GM18511 (cell line): ENCODE data around the gene PLS1.
"Not testable (repeated sequence)": the region's sequence is repeated elsewhere in the genome, so short reads cannot be mapped to it uniquely, and the experiment has no call there.

Experiments
- ATAC-seq: cut with Tn5 transposase; IDR thresholded peaks from one replicate; pipeline ENCODE4 v1.9.1; 2021; ENCODE audit warnings: mild to moderate bottlenecking, moderate library complexity; ENCODE audit not compliant: unreplicated experiment

The PLS1 gene

DNA sequence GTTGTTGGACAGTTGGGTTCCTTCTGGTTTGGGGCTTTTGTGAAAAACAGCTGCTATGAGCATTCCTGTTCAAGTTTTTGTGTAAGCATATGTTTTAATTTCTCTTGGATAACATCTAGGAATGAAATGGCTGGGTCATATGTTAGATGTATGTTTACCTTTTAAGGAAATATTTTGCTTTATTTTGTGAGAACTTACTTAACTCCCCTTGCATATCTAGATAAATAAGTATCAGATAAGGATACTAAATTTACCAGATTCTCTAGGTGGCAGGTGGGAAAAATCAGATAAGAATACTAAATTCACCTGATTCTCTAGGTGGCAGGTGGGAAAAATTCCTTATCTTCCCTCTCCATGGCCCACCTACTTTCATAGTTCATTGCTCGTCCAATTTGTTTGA, 1.1 kb upstream of the PLS1 start:
- no peak for ATAC-seq

- no peak for ATAC-seq
Measured at GRCh38 chr3:142595581-142595950, 627 bp upstream of the PLS1 start.

GRCh38 chr3:142596726-142597088, 514 bp downstream of the PLS1 start:
- ATAC-seq = no peak

GRCh38 chr3:142597906-142598305, 1.7 kb downstream of the PLS1 start:
- ATAC-seq = no peak

GRCh38 chr3:142601713-142602112, 5.5 kb downstream of the PLS1 start:
- no peak for ATAC-seq

GRCh38 chr3:142602619-142603385, 6.6 kb downstream of the PLS1 start:
- ATAC-seq = no peak

DNA sequence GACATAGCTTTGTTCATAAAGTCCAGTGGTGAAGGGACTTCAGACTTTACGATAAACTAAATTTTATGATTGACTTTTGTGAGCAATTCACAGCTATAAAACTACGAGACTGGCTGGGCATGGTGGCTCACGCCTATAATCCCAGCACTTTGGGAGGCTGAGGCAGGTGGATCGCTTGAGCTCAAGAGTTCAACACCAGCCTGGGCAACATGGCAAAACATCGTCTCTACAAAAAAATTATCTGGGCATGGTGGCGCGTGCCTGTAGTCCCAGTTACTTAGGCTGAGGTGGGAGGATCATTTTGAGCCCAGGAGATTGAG, 7.2 kb downstream of the PLS1 start:
- ATAC-seq = not testable (repeated sequence)

GRCh38 chr3:142604940-142605339, 8.7 kb downstream of the PLS1 start:
- no peak for ATAC-seq

DNA sequence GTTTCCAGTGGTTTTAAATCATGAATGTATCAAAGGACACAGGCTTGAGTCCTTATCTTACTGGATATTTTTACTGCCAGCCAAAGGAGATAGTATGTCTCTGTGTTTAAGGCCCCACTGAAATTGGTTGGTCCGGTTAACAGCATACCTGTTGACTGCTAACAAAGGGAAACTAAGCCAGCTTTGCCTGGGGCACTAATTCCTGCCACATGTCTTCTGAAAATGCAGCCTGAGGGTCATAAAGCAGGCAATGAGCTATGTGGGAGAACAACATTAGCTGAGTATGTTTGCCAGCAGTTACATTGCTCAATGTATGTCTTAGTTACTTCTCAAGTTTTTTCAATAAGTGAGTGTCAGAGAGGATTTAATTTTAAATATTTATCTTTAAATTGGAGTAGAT, 12.4 kb downstream of the PLS1 start:
- ATAC-seq = no peak

GRCh38 chr3:142609136-142609535, 12.9 kb downstream of the PLS1 start:
- ATAC-seq = no peak

GRCh38 chr3:142611206-142611605, 15.0 kb downstream of the PLS1 start:
- ATAC-seq = no peak

- no peak for ATAC-seq
Measured at GRCh38 chr3:142613491-142613890, 17.3 kb downstream of the PLS1 start.

DNA sequence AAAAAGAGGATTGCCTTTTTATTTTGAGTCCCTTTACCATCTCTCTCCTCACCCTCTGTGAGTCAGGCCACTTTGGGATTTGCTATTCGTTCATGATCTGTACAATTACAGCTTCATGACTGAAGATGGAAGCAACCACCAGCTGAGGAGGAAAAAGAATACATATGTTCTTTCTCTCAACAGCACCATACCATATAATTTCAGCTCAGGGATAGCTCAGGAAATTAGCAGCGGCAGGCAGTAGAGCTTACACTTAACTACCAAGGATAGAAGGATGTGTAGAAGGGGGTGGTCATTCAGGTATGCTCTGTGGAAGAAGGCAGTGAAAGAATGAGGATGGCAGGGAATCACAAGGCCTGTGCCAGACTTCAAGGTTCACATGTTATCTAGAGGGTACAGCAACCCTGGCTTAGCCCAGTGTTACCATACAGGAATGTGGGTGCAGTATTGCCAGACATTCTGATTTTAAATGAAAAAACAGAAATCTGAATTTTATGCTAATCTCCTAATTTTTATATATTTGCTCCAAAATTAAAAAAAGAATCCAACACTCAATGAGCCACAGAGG, 17.9 kb downstream of the PLS1 start:
- ATAC-seq = no peak

DNA sequence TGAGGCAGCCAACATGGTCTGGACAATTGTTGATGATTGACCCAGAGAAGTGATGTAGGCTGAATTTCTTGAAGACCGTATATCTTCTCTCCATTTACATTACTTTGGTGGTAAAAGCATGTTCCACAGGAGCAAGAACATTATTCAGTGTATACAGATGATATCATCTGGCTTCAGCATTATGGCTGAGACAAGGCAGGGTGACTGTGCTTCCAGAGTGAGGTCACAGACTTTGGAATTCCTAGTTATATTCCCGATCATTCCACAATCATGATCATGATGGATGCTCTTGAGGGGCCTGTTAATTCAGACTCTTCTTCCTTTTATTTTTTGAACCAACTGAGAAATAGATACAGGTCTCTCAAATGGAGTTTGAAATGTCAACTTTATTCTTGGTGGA, 19.0 kb downstream of the PLS1 start:
- no peak for ATAC-seq

DNA sequence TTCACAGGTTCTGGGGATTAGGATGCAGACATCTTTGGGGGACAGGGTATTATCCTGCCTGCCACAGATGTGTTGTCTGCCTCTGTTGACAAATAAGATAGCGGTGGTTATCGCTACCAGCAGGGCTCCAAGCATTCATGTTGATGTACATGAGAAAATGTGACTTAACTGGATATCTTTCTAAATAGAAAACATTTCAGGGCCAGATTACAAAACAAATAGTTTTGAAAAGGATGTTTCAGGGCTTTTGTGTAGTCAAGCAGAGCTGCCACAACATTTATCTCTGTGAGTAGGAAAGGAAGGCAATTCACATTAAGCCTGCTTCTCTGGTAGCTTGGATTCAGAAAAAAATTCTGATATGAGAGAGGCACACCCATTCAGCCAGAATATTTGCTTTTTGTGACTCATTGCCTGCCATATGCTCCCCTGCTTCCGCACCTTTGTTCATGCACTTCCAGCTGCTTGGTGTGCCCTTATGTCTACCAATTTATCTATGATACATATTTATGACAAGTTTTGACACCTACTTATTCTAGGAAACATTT, 22.8 kb downstream of the PLS1 start:
- ATAC-seq = no peak

- ATAC-seq = no peak
Measured at GRCh38 chr3:142622405-142622804, 26.2 kb downstream of the PLS1 start.

GRCh38 chr3:142623194-142623593, 27.0 kb downstream of the PLS1 start:
- no peak for ATAC-seq

- no peak for ATAC-seq
Measured at GRCh38 chr3:142624341-142625152, 28.4 kb downstream of the PLS1 start.

DNA sequence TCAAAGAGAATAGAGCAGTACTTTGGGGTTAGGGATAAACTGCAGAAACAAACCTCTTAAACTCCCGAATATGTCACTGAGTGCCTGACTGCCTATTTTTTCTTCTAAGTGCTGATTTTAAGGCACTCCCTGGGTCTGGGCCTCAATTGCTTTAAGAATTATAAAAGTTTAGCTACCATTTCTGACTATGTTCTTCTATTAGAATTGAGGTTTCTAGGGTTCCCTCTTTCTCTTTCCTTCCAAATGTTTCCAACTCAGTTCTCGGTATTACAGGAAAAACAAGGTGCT, 28.9 kb downstream of the PLS1 start:
- no peak for ATAC-seq

DNA sequence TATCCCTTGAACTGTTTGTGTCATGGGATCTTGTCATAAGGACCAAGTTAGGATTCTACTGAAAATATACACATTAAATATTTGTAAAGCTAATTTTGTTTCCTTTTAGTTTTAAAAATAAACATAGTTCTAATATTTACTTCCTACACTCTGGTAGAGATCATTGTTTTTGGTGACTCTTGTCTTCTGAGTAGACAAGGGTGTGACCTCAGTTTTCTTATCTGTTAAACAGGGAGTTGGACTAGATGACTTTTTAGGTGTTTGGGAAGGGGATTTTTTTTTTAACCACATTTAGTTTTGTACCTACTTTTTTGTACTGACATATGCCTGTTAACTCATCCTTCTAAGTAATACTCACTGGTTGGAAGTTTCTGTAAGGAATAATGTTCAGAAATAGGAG, 30.8 kb downstream of the PLS1 start:
- no peak for ATAC-seq

DNA sequence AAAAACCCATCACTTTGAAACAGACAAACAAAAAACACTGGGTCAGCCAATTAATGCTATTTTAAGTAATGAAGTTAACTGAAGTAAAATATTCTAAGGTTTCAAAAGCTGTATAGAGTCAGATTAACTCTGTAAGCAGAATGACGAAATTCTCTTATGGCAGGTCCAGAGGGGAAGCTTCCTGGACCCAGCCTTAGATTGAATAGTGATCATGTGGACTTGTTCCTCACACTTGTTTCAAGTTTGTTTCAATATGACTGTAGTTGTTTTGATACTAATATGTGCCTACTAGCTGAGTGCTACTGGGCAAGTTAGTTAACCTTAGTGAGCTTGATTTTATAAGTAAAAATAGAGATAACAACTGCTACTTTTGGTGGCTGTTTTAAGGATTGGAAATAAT, 32.6 kb downstream of the PLS1 start:
- ATAC-seq = peak; percentile 78

DNA sequence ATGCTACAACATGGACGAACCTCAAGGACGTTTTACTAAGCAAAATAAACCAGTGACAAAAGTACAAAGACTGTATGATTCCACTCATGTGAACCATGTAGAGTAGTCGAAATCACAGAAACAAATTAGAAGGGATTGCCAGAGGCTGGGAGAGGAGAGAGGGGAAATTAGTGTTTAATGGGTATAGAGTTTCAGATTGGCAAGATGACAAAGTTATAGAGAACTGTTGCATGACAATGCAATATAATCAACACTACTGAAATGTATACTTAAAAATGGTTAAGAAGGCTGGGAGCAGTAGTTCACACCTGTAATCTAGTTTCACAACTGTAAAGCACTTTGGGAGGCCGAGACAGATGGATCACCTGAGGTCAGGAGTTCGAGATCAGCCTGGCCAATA, 36.9 kb downstream of the PLS1 start:
- ATAC-seq = no peak
